GM19238 (cell line): ENCODE measurements around the gene FBXW11.
"Not testable (repeated sequence)": the region's sequence is repeated elsewhere in the genome, so short reads cannot be mapped to it uniquely, and the experiment has no call there.

Experiments
- DNase-seq: peaks from one replicate; pipeline ENCODE4 v3.0.0; 2011; ENCODE audit warnings: low spot score; ENCODE audit not compliant: insufficient read length

The FBXW11 gene

DNA sequence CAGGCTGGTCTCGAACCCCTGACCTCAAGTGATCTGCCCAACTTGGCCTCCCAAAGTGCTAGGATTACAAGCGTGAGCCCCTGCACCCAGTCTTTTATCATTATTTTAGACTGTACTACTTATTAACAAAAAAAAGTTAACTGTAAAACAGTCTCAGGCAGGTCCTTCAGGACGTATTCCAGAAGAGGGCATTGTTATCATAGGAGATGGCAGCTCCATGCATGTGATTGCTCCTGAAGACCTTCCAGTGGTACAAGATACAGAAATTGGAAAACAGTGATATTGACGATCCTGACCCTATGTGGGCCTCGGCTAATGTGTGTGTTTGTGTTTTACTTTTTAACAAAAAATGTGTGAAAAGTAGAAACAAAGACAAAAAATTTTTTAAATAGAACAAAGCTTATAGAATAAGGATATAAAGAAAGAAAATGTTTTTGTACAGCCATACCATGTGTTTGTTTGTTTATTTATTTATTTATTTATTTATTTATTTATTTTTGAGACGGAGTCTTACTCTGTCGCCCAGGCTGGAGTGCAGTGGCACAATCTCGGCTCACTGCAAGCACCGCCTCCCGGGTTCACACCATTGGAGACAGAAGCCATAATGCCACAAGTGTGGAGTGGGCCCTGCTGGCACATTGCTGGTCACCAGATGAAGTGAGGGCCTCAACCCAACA is 13.8 kb upstream of the FBXW11 start:
- not testable (repeated sequence) for DNase-seq

DNA sequence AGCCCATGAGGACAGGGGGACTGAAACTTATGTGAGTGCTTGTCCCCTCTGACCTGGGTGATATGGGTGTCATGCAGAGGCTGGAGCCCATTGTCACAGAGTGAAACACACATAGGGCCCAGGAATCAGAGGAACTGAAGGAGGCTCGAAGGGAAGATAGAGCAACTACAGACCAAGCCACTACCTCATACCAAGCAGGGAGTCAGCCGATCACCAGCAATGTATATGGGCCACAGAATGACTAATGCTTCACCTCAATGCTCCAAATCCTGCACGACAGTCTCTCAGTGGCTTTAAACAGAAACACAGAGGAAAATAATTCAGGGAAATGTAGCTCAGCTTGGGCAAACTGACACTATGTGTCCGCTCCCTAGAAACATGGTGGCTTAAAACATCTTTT is 8.9 kb upstream of the FBXW11 start:
- no peak for DNase-seq

DNA sequence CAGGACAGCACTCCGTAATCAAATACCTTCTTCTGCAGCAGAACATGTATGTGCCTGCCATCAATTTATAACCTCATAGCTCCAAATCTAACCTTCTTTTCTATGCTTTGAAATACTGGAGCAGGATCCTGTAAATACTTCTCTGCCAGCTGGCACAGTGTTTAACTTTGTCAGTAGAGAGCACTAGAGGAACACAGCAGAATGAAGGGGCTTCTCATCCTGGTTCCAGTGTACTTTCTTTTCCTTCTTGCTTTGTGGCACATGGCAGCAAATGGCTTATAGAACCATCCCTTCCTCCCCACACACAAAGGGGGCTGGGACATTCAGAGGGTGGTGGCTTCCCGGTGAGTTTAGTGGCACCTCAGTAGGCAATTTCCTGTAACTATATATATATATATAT is 3.8 kb upstream of the FBXW11 start:
- DNase-seq, result no peak

DNA sequence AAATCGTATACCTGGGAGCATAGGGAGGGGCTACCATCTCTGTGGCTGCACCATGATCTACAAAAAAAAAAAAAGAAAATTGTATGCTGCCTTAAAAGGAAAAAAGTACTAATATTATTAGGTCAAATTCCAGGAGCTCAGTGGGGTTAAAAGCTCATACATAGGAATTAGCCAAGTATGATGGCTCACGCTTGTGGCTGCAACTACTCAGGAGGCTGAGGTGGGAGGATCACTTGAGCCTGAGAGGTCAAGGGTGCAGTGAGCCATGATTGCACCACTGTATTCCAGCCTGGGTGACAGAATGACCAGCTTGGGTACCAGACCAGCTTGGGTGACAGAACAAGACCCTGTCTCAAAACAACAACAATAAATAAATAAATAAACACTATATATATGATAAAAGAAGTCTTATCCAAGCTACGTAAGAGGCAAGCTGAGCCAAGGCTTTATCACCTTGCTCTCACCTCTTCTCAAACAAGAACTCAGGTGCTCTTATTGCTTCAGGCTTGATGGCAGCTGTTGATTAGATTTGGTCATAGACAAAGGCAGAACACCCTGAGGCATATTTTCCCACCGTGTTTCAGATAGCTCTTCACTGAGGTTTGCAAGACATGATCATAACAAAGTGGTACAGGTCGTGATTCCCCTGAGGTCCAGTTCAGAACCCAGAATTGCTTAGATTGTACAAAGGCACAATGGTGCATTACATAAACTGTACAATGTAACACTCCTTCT is 3.3 kb upstream of the FBXW11 start:
- DNase-seq, result no peak

- DNase-seq, result no peak
These were observed 2.3 kb upstream of the FBXW11 start for GRCh38 chr5:172008689-172009141.

- no peak for DNase-seq
These were observed 1.6 kb upstream of the FBXW11 start for GRCh38 chr5:172008111-172008455.

- DNase-seq, result no peak
These were observed 1.0 kb upstream of the FBXW11 start for GRCh38 chr5:172007175-172008110.

GRCh38 chr5:172005708-172006320 is 624 bp downstream of the FBXW11 start:
- no peak for DNase-seq

- no peak for DNase-seq
These were observed 1.6 kb downstream of the FBXW11 start for GRCh38 chr5:172004824-172005237.

DNA sequence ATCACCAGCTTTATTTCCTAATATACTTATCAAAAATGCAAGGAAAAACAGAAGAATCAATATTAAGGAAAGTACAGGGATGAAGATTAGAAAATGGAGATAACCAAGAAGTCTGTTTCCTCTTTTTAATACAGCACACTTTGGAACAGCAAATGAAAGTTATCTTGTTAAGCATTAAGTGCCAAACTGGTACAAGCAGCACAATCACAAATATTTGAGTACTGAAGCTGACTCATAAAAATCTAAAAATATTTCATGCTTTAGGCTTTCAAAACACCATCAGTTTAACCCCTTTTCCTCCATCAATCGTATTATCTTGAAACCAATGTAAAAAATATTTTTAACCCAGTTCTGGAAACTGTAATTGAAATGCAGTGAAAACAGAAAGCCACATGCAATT is 2.7 kb downstream of the FBXW11 start:
- no peak for DNase-seq

DNA sequence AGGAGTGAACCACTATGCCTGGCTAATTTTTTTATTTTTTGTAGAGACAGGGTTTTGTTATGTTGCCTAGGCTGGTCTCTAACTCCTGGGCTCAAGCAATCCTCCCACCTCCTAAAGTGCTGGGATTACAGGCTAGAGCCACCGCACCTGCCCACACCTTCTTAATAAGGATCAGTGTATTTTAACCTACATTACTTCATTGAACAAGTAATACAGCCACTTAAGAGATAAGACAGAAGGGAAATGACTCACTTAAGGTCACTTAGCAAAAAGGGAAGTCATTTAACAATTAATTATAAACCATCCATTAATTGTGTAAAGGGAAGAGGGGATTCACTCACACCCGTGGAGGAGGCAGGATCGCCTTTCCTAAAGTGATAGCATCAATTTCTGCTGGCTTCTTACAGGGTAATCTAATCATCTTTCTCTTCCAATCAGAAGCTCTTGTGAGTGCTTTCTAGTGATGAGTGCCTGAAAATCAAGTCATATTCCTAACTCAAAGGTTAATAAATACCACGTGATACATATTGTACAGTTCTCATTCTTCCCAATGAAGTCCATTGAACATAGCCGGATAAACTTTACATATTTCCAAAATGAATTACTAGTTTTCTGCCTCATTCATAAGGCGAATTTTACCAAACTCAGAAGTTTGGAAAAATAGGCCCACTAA is 3.5 kb downstream of the FBXW11 start:
- DNase-seq, result no peak

DNA sequence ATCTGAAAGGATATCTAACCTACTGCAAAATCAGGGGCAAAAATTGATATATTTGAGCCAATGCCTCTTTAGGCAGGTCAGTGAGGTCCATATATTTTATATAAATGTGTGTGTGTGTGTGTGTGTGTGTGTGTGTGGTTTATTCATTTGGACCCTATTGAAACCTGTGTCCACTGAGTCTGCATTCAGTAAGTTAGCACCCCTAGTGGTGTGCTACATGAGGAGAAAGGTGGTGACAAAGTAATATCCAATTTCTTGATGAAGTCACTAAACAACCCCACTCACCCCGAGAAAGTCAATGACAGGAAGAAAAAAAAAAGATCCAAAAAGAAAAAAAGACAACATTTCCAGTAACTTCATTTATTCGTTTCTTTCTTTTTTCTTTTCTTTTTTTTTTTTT is 4.1 kb downstream of the FBXW11 start:
- DNase-seq, result no peak

DNA sequence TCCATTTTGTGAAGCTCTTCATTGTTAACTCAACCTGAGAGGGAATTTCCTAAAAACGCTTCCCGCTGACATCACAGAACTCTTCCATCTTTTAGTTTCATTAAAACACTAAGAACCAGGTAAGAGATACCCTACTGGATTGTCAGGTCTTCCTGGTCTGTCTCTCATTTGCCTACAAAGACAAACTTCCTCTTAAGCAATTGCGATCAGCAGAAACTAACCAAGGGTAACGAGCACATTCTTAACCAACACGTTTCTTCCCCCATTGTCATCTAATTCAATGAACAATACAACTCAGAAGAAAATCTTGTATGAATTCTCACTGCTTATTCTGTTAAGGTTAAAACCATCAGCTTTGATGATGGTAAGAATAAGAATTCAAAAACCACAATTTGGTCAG is 6.6 kb downstream of the FBXW11 start:
- DNase-seq, result no peak

DNA sequence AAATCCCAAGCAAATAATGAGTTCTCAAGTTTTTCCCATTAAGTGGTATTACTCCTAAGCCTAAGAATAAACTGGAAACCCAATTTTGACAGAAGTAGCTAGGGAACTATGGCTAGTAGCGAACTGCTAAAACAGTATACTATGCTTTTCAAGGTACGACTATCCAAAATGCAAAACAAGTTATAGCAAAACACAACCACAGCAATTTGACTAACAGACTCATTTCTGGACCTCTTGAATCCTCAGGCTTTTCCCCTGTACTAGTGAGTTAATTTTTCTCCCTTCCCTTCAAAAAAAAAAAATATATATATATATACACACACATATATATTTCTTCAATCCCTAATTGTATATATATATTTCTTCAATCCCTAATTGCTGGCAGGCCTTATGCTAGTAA is 7.3 kb downstream of the FBXW11 start:
- DNase-seq, result no peak

DNA sequence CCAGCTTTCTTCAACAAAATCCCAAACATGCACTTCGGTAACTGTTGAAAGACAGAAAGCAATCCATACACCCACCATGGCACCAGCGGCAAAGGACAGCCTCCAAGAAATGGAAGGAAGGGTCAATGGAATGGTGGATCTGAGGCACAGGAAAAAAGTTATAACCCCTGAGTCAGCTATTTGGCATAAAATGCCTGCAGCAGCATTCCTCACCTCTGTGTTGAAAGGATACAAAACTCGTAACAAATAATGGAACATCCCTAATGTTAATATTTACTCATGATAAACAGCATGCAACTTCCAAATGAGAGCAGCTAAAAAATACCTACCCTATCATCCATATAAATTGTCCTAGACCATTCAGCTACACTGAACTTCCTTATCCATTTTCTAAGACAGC is 9.4 kb downstream of the FBXW11 start:
- DNase-seq, result no peak

DNA sequence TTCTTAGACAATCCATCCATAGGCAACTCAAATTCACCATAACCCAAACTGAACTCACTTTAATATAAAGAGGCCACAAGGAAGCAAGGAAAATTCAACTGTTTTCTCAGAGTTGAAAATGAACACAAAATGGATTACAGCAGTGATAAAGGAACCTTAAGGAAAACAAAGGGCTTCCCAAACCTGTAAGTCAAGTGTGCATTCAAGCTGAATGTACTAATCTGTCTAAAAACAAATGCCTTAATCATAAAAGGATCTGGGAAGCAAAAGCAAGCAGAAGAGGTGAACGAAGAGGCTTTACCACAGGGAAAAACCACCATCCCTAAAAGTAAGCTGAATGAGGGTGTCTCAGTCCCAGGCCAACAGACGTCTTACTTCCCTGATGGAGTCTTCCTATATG is 13.6 kb downstream of the FBXW11 start:
- DNase-seq, result no peak

DNA sequence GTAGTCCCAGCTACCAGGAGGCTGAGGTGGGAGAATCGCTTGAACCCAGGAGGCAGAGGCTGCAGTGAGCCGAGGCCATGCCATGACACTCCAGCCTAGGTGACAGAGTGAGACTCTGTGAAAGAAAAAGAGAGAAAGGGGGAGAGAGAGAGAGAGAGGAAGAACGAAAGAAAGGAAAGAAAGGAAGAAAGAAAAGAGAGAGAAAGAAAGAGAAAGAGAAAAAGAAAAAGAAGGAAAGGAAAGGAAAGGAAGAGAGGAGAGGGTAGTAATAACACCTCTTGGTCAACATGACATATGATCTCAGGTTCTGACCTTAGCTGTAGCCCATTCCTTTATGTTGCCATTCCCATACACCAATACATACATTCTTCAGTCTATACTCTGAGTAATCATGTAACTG is 14.1 kb downstream of the FBXW11 start:
- no peak for DNase-seq

DNA sequence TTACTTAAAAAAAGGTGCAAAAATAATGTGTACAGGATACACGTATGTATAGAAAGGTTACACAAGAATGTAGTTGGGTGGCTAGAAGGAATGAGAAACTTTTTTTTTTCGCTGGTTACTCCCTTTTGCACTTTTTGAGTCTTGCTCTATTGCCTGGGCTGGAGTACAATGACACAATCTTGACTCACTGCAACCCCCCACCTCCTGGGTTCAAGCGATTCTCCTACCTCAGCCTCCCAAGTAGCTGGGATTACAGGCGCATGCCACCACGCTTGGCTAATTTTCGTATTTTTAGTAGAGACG is 15.8 kb downstream of the FBXW11 start:
- no peak for DNase-seq

GRCh38 chr5:171989946-171990712 is 16.3 kb downstream of the FBXW11 start:
- DNase-seq, result no peak

DNA sequence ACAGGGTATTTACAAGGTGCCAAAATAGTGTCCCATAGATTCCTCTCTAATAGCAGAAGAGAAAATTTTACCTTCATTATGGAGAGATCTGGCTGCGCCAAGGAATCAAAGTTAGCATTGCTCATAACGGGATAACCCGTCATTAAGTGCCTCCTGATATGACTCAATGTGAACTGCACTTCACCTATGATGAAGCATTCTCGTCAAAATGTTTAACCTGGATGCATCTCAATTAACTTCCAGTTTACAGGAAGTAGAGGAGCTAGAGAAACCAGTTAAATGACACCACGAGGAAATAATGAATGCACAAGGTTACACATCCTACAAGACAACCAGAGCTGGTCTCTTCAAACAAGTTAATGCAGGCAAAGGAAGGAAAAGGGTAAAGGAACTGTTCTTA is 17.2 kb downstream of the FBXW11 start:
- DNase-seq, result no peak

DNA sequence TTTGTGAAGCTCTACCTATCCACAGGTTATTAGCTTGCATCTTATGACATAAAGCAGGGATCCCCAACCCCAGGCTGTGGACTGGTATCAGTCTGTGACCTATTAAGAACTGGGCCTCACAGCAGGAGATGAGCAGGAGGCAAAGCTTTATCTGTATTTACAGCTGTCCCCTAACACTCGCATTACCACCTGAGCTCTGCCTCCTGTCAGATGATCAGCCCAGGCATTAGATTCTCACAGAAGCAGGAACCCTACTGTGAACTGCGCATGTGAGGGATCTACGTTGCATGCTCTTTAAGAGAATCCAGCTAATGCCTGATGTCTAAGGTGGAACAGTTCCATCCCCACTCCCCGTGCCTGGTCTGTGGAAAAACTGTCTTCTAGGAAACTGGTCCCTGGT is 19.7 kb downstream of the FBXW11 start:
- DNase-seq, result no peak
